Activated naive CD4-positive, alpha-beta T cell treated with anti-CD3 and anti-CD28 coated beads, Interleukin-2, amount 50 U/mL, for 16 hours (primary cell): Measurements from ENCODE around the gene LDLRAD2.

Experiments
- DNase-seq: peaks from one replicate; pipeline ENCODE4 v3.0.0-alpha.2; 2020

Gene LDLRAD2

GRCh38 chr1:21863981-21864380 is 51.9 kb downstream of the LDLRAD2 start:
- no peak for DNase-seq

GRCh38 chr1:21864730-21865129 is 52.7 kb downstream of the LDLRAD2 start:
- DNase-seq, result no peak

- DNase-seq, result no peak
Measured at GRCh38 chr1:21865609-21865942, 53.5 kb downstream of the LDLRAD2 start.

GRCh38 chr1:21865943-21866706 is 54.1 kb downstream of the LDLRAD2 start:
- no peak for DNase-seq

GRCh38 chr1:21866707-21867043 is 54.6 kb downstream of the LDLRAD2 start:
- DNase-seq, result no peak

- DNase-seq, result no peak
Measured at GRCh38 chr1:21867451-21867996, 55.5 kb downstream of the LDLRAD2 start.

- DNase-seq, result no peak
Measured at GRCh38 chr1:21868482-21868881, 56.4 kb downstream of the LDLRAD2 start.

GRCh38 chr1:21868941-21869454 is 56.9 kb downstream of the LDLRAD2 start:
- no peak for DNase-seq

- no peak for DNase-seq
Measured at GRCh38 chr1:21869620-21870121, 57.6 kb downstream of the LDLRAD2 start.

GRCh38 chr1:21870611-21871010 is 58.5 kb downstream of the LDLRAD2 start:
- no peak for DNase-seq

GRCh38 chr1:21871943-21872342 is 59.9 kb downstream of the LDLRAD2 start:
- no peak for DNase-seq

- DNase-seq, result no peak
Measured at GRCh38 chr1:21872445-21873079, 60.5 kb downstream of the LDLRAD2 start.

- DNase-seq, result no peak
Measured at GRCh38 chr1:21873174-21873573, 61.1 kb downstream of the LDLRAD2 start.

- DNase-seq, result no peak
Measured at GRCh38 chr1:21873761-21874160, 61.7 kb downstream of the LDLRAD2 start.

- DNase-seq, result no peak
Measured at GRCh38 chr1:21874328-21874727, 62.3 kb downstream of the LDLRAD2 start.
